Hematopoietic multipotent progenitor cell (in vitro differentiated cells): Measurements from ENCODE around the gene ARHGAP18. TPM values are rescaled to one million over a fixed set of nuclear protein-coding genes. Genes with fewer than 3 reads are reported as not detected.

Experiments used
- DNase-seq, 3 donors: peaks; one replicate each; pipeline ENCODE4 v3.0.0-alpha.2; 2011 to 2015; ENCODE audit warnings: low read depth in 2 of 3, low spot score in 2 of 3
- total RNA-seq: library from RNA; depleted of rRNA; stranded (reverse); fragments of >200 nt; gene quantifications from one replicate; pipeline ENCODE4 v1.2.3, GENCODE V29; 2012

Gene ARHGAP18
- total RNA-seq, 1 donor, result 2.2 TPM

DNA sequence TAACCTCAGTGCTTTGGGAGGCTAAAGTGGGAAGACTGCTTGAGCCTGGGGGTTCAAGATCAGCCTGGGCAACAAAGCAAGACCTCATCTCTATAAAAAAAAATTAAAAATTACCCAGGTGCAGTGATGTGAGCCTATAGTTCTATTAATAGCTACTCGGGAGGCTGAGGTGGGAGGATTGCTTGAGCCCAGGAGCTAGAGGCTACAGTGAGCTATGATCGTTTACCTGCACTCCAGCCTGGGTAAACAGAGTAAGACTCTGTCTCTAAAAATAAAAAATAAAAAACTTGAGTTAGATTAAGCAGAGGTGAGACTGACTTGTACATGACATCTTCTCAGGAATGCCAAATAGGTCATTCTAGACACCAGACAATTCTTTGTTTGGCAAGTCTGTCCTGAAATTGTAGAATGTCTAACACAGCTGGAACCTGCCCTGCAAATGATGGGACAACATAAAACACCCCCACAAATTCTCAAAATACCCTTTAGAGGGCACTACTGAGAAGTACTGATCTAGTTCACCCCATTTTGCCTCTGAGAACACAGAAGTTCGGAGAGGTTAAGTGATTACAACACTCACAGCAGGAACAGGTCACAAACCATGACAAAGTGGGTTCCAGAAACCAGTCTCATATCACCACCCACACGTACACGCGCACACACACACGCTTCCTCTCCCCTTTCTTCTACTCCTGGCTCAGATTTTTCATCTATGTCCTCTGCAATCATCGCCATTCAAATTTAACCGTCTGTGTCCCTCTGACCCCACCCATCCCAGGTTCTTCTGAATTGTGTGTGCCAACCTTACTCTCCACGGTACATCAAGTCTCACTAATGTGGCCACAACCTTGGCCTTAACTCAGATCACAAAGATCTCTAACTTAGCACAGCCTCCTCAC, 38.3 kb downstream of the ARHGAP18 start:
- peak in 2 of 3 donors; percentile 32 to 63 for DNase-seq

- DNase-seq, result no peak
Observed at GRCh38 chr6:129670634-129671033, 39.3 kb downstream of the ARHGAP18 start.

DNA sequence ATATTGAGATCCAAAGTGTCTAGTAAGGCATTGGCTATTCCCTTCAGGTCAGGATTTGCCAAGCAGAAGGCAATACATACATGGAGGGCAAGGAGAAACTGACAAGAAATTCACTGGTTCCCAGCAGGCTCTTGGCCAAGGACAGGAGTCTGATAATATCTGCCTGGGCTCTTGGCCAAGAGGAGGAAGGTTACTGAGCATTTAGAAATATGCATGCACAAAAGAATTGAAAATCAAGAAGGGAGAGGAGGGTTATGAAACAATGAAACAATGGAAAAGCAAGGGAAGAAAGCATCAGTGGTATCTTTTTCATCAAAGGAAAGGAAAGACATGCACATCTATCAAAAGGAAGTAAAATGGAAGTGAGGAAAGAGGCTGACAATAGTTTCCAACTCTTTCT, 42.4 kb downstream of the ARHGAP18 start:
- DNase-seq, result no peak

DNA sequence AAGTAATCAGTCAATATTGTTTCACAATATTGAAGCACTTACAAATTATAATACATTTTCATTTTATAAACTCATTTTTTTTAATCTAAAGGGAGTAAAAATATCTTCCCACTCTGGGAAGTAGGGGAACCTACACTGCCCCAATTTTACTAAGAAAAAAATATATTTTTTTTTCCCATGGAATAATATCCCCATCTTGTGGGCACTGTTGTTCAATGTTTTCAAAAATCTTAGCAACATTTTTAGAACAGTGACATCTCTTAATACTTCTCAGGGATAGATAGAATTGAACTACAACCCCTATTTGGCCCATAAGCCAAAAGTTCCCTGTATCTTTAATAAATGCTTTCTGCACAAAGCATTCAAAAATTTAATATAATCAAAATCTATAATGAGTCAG, 42.9 kb downstream of the ARHGAP18 start:
- no peak for DNase-seq

DNA sequence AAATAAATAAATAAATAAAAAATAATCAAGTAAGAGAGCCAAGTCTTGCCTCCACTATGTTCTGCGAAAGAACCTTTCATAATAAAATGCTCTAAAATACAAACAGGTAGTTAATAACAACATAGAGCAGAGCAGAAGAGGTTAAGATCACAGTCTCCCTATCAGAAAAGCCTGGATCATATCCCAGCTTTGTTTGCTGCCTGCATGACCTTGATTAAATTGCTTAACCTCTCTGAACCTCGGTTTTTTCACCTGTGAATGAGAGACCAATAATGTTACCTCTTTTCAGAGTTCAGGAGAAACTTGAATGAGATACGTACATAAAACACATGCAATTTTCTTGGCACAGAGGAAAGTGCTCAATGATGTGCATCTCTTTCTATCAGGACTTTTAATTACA, 44.4 kb downstream of the ARHGAP18 start:
- DNase-seq, result no peak

DNA sequence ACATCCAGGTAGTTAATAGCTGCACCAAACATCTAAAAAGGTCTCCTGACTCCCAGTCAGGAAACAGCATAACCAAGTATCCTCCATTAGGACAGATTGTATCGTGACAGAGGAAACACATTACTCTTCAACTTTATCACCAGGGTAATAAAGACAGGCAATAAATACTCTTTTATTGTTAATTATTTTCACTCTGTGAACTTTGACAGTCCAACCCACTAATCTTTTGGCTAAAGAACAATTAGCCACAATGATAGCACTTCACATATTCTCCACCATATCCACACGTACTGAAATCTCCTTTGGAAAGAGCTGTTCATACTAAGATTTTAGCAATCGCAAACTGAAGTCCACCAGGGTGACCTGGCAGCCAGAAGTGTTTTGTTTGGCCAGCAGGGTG, 46.4 kb downstream of the ARHGAP18 start:
- no peak for DNase-seq

- no peak for DNase-seq
Observed at GRCh38 chr6:129662980-129663431, 47.0 kb downstream of the ARHGAP18 start.

DNA sequence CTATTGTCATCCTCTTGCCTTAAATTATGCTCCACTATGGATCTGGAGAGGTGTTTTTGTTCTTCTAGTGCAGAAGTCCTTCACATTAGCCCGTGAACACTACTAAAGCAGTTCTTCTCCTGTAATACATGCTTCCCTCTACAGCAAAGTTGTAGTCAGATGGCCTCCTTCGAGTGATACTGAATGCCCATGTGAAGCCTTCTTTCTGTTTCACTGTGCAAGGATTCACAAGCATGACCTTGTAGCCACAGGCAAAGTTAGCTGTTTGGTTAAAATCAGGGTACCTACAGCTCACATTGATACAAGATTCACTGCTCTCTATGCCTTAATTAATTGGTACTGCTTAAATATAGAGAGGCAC, 47.6 kb downstream of the ARHGAP18 start:
- no peak for DNase-seq

- no peak for DNase-seq
Observed at GRCh38 chr6:129661536-129662405, 48.2 kb downstream of the ARHGAP18 start.

GRCh38 chr6:129660346-129660676, 49.7 kb downstream of the ARHGAP18 start:
- DNase-seq, result no peak

DNA sequence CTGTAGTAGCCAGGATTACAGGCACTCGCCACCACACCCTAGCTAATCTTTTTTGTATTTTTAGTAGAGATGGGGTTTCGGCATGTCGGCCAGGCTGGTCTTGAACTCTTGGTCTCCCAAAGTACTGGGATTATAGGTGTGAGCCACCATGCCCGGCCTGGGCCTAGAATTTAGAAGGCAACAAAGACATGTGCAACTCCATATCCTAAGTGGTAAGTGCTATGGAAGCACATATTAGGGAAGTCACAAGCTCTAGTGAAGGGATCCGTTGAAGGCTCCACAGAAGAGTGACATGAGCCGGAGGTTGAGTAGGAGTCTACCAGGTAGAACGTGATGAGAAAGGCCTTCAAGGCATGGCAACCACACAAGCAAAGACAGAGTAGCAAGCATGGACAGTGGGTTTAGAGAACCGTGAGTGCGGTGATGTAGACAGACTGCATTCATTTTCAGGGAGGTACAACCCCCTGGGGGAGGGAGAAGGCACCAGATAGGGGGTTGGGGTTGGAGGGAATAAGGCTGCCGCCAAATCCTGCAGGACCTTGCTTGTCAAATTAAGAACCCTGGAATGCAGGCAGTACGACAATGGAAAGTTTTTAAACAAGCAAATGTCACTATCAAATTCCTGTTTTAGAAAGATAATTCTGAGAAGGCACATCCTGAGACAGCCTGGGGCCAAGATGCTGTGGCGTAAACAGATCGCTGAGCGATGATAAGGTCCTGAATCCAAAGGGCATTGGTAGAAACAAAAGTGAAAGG, 50.2 kb downstream of the ARHGAP18 start:
- DNase-seq, result no peak

- no peak for DNase-seq
Observed at GRCh38 chr6:129659167-129659566, 50.8 kb downstream of the ARHGAP18 start.

GRCh38 chr6:129657483-129657882, 52.5 kb downstream of the ARHGAP18 start:
- no peak for DNase-seq

- no peak for DNase-seq
Observed at GRCh38 chr6:129655334-129655733, 54.6 kb downstream of the ARHGAP18 start.

- DNase-seq, result no peak
Observed at GRCh38 chr6:129653746-129654145, 56.2 kb downstream of the ARHGAP18 start.

DNA sequence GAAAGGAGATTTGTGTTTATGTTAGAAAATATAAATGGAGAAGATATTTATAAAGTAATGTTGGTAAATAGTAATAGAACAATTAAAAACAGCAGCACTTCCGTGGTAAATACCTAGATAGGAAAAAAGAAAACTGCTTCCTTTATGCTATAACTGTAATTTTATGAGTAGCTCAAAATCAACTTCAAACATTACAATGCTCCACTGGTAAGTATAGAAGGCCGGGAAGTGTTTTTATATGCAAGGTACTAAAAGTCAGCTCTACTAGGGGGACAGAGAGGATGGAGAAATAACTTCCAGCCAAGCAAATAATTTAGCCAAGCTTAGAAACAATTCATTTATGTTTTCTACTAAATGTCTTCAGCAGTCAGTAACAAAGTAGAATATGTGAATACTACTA, 56.7 kb downstream of the ARHGAP18 start:
- no peak for DNase-seq

DNA sequence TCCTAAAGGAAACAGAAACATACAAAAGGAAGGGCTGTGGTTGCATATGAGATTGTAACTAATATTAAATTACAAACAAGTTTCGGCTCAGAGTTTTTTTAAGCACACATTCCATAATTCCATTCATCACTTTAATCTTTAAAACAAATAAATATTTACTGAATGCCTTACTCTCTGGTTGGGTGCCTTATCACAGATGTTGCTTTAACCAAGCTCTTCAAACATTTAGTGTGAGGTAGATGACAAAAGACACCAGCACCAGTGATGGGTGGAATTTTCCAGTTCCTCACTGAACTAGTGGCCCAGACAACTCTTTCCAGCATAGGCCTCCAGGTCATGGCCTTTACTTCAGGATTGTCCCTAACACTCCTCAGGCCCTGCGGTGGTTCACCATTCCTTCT, 58.7 kb downstream of the ARHGAP18 start:
- no peak for DNase-seq

- DNase-seq, result no peak
Observed at GRCh38 chr6:129648819-129649491, 61.0 kb downstream of the ARHGAP18 start.

GRCh38 chr6:129647044-129647443, 62.9 kb downstream of the ARHGAP18 start:
- DNase-seq, result no peak

- no peak for DNase-seq
Observed at GRCh38 chr6:129646642-129647041, 63.3 kb downstream of the ARHGAP18 start.
